ENCODE results near the gene PRMT7.

DNA sequence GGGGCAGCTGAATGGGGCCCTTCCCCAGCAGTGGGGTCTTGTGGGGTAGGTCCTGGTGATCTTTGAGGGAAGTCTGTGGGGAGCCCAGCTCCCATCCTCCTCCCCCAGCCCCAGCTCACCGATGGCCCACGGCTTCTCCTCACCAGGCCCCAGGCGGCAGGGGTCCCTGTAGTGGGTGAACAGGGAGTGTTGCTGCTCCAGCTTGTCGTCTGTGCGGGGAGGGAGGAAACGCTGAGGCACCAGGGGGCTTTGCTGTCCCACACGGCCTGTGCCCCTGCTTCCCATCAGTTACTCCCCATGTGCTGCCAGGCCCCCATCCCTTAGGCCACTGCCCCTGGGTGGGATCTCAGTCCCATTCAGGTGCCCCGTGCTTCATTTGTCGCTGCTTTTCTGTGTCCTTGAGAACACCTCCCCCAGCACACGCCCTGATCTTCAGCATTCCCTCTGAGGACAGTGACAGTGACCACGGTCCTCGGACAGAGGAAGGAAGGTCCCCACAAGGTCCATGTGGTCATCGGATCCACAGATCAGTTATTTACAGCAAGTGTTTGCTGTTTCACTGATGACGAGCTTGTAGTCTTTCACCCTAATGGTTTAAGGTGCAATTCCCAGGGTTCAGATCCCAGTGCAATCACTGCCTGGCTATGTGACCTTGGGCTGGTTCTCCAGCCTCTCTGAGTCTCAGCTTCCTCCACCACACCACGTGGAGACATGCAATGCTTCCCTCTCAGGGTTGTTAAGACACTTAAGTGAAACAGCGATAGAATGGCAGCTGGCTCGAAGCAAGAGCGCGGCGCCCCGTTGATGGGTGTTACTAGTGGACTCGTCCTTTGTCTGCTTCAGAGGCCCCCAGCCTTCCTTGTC, 53.1 kb downstream of the PRMT7 start:
- TF ChIP-seq, protein P1, sequence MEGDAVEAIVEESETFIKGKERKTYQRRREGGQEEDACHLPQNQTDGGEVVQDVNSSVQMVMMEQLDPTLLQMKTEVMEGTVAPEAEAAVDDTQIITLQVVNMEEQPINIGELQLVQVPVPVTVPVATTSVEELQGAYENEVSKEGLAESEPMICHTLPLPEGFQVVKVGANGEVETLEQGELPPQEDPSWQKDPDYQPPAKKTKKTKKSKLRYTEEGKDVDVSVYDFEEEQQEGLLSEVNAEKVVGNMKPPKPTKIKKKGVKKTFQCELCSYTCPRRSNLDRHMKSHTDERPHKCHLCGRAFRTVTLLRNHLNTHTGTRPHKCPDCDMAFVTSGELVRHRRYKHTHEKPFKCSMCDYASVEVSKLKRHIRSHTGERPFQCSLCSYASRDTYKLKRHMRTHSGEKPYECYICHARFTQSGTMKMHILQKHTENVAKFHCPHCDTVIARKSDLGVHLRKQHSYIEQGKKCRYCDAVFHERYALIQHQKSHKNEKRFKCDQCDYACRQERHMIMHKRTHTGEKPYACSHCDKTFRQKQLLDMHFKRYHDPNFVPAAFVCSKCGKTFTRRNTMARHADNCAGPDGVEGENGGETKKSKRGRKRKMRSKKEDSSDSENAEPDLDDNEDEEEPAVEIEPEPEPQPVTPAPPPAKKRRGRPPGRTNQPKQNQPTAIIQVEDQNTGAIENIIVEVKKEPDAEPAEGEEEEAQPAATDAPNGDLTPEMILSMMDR (IDR thresholded peaks at IDR 0.05): no peak
- TF ChIP-seq POLR2A (IDR thresholded peaks at IDR 0.05): no peak
- TF ChIP-seq EP300 (IDR thresholded peaks at IDR 0.05): no peak
- no peak for TF ChIP-seq POLR2AphosphoS5 (IDR thresholded peaks at IDR 0.05)

Measured in upper lobe of left lung (tissue), 4 donors.